ENCODE results near the gene TIMM44.

- TF ChIP-seq CTCF (IDR thresholded peaks at IDR 0.05; ENCODE audit: control extremely low read depth in 1 of 3, insufficient read depth in 1 of 3, low read depth in 1 of 3, low read length in 3 of 3) (no peak), CBX8 (IDR thresholded peaks at IDR 0.05; ENCODE audit: borderline replicate concordance, low read depth, low read length) (no peak), CREB1 (IDR thresholded peaks at IDR 0.05) (no peak), SAP30 (IDR thresholded peaks at IDR 0.05; ENCODE audit: insufficient read depth, insufficient replicate concordance, low read length) (no peak), RAD21 (IDR thresholded peaks at IDR 0.05 in 1 of 2, conservative IDR thresholded peaks at IDR 0.05 in 1 of 2; ENCODE audit: low read depth in 2 of 2, low read length in 2 of 2) (no peak), RNF2 (IDR thresholded peaks at IDR 0.05; ENCODE audit: borderline replicate concordance, low read depth, low read length, missing control alignments, poor library complexity, severe bottlenecking) (no peak), CHD2 (IDR thresholded peaks at IDR 0.05; ENCODE audit: low read length) (no peak), POLR2A (IDR thresholded peaks at IDR 0.05; ENCODE audit: control extremely low read depth in 1 of 2, low read depth in 2 of 2, low read length in 2 of 2) (no peak), CTBP2 (IDR thresholded peaks at IDR 0.05; ENCODE audit: borderline replicate concordance, insufficient read depth, insufficient read length, low read length) (no peak), USF2 (IDR thresholded peaks at IDR 0.05; ENCODE audit: low read length) (no peak), RFX5 (IDR thresholded peaks at IDR 0.05; ENCODE audit: borderline replicate concordance, low read depth, low read length) (no peak), CBX5 (IDR thresholded peaks at IDR 0.05; ENCODE audit: low read depth, low read length) (no peak), ZNF274 (IDR thresholded peaks at IDR 0.05; ENCODE audit: borderline replicate concordance, extremely low read depth, low read length) (no peak)
Measured at GRCh38 chr19:7968008-7968795, 24.7 kb upstream of the TIMM44 start.
